H9 (cell line): ENCODE measurements around the gene IL1RAP. TPM values are rescaled to one million over a fixed set of nuclear protein-coding genes. Genes with fewer than 3 reads are reported as not detected.

Experiments used
- DNase-seq: peaks from one replicate; pipeline ENCODE4 v3.0.0-alpha.2; 2017
- H2AFZ ChIP-seq: one replicate; pipeline ENCODE4 v1.6.1; 2013; ENCODE audit warnings: mild to moderate bottlenecking, low read length, control low read depth, moderate library complexity
- H2AK5ac ChIP-seq: 2 replicates; pipeline ENCODE4 v1.6.1; 2013; ENCODE audit warnings: low read length, control low read depth, mixed read lengths; ENCODE audit not compliant: insufficient read length
- H2BK120ac ChIP-seq: one replicate; pipeline ENCODE4 v1.6.1; 2013; ENCODE audit warnings: low read depth, mild to moderate bottlenecking, low read length, control low read depth, inconsistent platforms; ENCODE audit not compliant: poor library complexity, severe bottlenecking
- H2BK12ac ChIP-seq: 2 replicates; pipeline ENCODE4 v1.6.1; 2013; ENCODE audit warnings: low read length, control low read depth, mixed read lengths, low read depth; ENCODE audit not compliant: insufficient read length
- H2BK15ac ChIP-seq: 2 replicates; pipeline ENCODE4 v1.6.1; 2013; ENCODE audit warnings: low read depth, low read length, control low read depth
- H2BK20ac ChIP-seq: one replicate; pipeline ENCODE4 v1.6.1; 2013; ENCODE audit warnings: low read depth, mild to moderate bottlenecking, low read length, control low read depth, inconsistent platforms; ENCODE audit not compliant: poor library complexity, severe bottlenecking
- H2BK5ac ChIP-seq: 2 replicates; pipeline ENCODE4 v1.6.1; 2013; ENCODE audit warnings: low read length, control low read depth, mixed read lengths; ENCODE audit not compliant: insufficient read length
- H3K14ac ChIP-seq: 2 replicates; pipeline ENCODE4 v1.6.1; 2013; ENCODE audit warnings: low read length, control low read depth; ENCODE audit not compliant: insufficient read depth
- H3K18ac ChIP-seq: 2 replicates; pipeline ENCODE4 v1.6.1; 2013; ENCODE audit warnings: low read depth, mild to moderate bottlenecking, mixed read lengths, low read length, control low read depth; ENCODE audit not compliant: insufficient read length
- H3K23ac ChIP-seq: 2 replicates; pipeline ENCODE4 v1.6.1; 2013; ENCODE audit warnings: low read length, control low read depth, mixed read lengths, low read depth; ENCODE audit not compliant: insufficient read length
- H3K23me2 ChIP-seq: 2 replicates; pipeline ENCODE4 v1.6.1; 2013; ENCODE audit warnings: low read depth, mild to moderate bottlenecking, mixed read lengths, low read length, control low read depth; ENCODE audit not compliant: insufficient read length, poor library complexity, severe bottlenecking
- H3K27ac ChIP-seq: 2 replicates; pipeline ENCODE4 v1.5.1; 2013; ENCODE audit warnings: low read length, control low read depth, mixed read lengths, low read depth; ENCODE audit not compliant: insufficient read length
- H3K27me3 ChIP-seq: 2 replicates; pipeline ENCODE4 v1.6.1; 2013; ENCODE audit warnings: low read length, control low read depth, inconsistent platforms; ENCODE audit not compliant: insufficient read depth
- H3K4ac ChIP-seq: 2 replicates; pipeline ENCODE4 v1.6.1; 2013; ENCODE audit warnings: low read depth, mild to moderate bottlenecking, control low read depth, inconsistent platforms, low read length, moderate library complexity
- H3K4me1 ChIP-seq: 2 replicates; pipeline ENCODE4 v1.6.1; 2013; ENCODE audit warnings: low read length, control low read depth, inconsistent platforms; ENCODE audit not compliant: insufficient read depth
- H3K4me2 ChIP-seq: 2 replicates; pipeline ENCODE4 v1.6.1; 2013; ENCODE audit warnings: low read length, control low read depth, mixed read lengths; ENCODE audit not compliant: insufficient read length, insufficient read depth
- H3K56ac ChIP-seq: 2 replicates; pipeline ENCODE4 v1.6.1; 2013; ENCODE audit warnings: low read depth, mild to moderate bottlenecking, mixed read lengths, low read length, control low read depth; ENCODE audit not compliant: insufficient read length
- H3K79me1 ChIP-seq: 2 replicates; pipeline ENCODE4 v1.6.1; 2013; ENCODE audit warnings: low read depth, mild to moderate bottlenecking, moderate library complexity, low read length, control low read depth, inconsistent platforms; ENCODE audit not compliant: insufficient read depth, poor library complexity, severe bottlenecking
- H3K79me2 ChIP-seq: 2 replicates; pipeline ENCODE4 v1.6.1; 2013; ENCODE audit warnings: low read length, control low read depth, inconsistent platforms; ENCODE audit not compliant: insufficient read depth
- H3K9ac ChIP-seq: 2 replicates; pipeline ENCODE4 v1.6.1; 2013; ENCODE audit warnings: low read length, control low read depth, mixed read lengths; ENCODE audit not compliant: insufficient read length; ENCODE audit errors: extremely low read depth
- H3K9me3 ChIP-seq: one replicate; pipeline ENCODE4 v1.6.1; 2013; ENCODE audit warnings: low read depth, low read length, inconsistent platforms; ENCODE audit not compliant: control insufficient read depth
- H3T11ph ChIP-seq: one replicate; pipeline ENCODE4 v1.6.1; 2013; ENCODE audit warnings: mild to moderate bottlenecking, low read length, control low read depth, inconsistent platforms
- H4K20me1 ChIP-seq: one replicate; pipeline ENCODE4 v1.6.1; 2013; ENCODE audit not compliant: control insufficient read depth, insufficient read length, insufficient read depth
- H4K5ac ChIP-seq: 2 replicates; pipeline ENCODE4 v1.6.1; 2013; ENCODE audit warnings: low read depth, mild to moderate bottlenecking, mixed read lengths, low read length, control low read depth; ENCODE audit not compliant: insufficient read length
- H4K8ac ChIP-seq: replicated peaks from 2 replicates; pipeline ENCODE4 v1.6.1; 2013; ENCODE audit warnings: low read length, control low read depth, mixed read lengths, low read depth; ENCODE audit not compliant: insufficient read length
- H4K91ac ChIP-seq: 2 replicates; pipeline ENCODE4 v1.6.1; 2013; ENCODE audit warnings: low read depth, mild to moderate bottlenecking, moderate library complexity, mixed read lengths, low read length, control low read depth; ENCODE audit not compliant: insufficient read length
- H3K27ac Mint-ChIP-seq, 3 experiments: 2 replicates in 2 of 3; 3 replicates in 1 of 3; pipeline ENCODE4 v1.8.0; 2020 to 2021; ENCODE audit warnings: mixed read lengths in 3 of 3, mild to moderate bottlenecking in 1 of 3, moderate library complexity in 1 of 3
- H3K27me3 Mint-ChIP-seq: 2 replicates; pipeline ENCODE4 v1.8.0; 2021; ENCODE audit warnings: low read depth, mild to moderate bottlenecking, moderate library complexity, mixed read lengths
- H3K36me3 Mint-ChIP-seq, 3 experiments: 2 replicates in 2 of 3; 3 replicates in 1 of 3; pipeline ENCODE4 v1.8.0; 2020 to 2021; ENCODE audit warnings: low read depth in 3 of 3, mixed read lengths in 3 of 3; ENCODE audit not compliant: insufficient read depth in 1 of 3
- H3K4me1 Mint-ChIP-seq, 2 experiments: 2 replicates each; pipeline ENCODE4 v1.8.0; 2020; ENCODE audit warnings: mixed read lengths in 2 of 2
- H3K4me3 Mint-ChIP-seq, 2 experiments: 2 replicates in 1 of 2; 3 replicates in 1 of 2; pipeline ENCODE4 v1.8.0; 2020 to 2021; ENCODE audit warnings: mild to moderate bottlenecking in 2 of 2, mixed read lengths in 2 of 2, moderate library complexity in 1 of 2
- H3K9me3 Mint-ChIP-seq, 2 experiments: 2 replicates in 1 of 2; 3 replicates in 1 of 2; pipeline ENCODE4 v1.8.0; 2020; ENCODE audit warnings: mild to moderate bottlenecking in 2 of 2, mixed read lengths in 2 of 2, moderate library complexity in 1 of 2
- WGBS: extraction: QIAGEN DNeasy Blood & Tissue Kit; methylation state at CpG from one replicate; pipeline ENCODE4 v1.1.7; 2013; ENCODE audit warnings: missing lambda C conversion rate, low lambda C conversion rate, mixed read lengths; ENCODE audit not compliant: insufficient read length; ENCODE audit errors: extremely low coverage; 5-methylcytosine and 5-hydroxymethylcytosine counted together
- total RNA-seq: library from RNA; stranded (reverse); gene quantifications from 2 replicates; pipeline ENCODE4 v1.2.1, GENCODE V29; 2021
- TF ChIP-seq, protein P1 (sequence below): fragments of 200-600 bp; sonication (generic); conservative IDR thresholded peaks from 3 replicates; pipeline ENCODE4 v1.8.0; 2021; ENCODE audit warnings: antibody characterized with exemption, mild to moderate bottlenecking

Gene IL1RAP
- total RNA-seq, 1 experiment from 2014 or later: 4.6 TPM

DNA sequence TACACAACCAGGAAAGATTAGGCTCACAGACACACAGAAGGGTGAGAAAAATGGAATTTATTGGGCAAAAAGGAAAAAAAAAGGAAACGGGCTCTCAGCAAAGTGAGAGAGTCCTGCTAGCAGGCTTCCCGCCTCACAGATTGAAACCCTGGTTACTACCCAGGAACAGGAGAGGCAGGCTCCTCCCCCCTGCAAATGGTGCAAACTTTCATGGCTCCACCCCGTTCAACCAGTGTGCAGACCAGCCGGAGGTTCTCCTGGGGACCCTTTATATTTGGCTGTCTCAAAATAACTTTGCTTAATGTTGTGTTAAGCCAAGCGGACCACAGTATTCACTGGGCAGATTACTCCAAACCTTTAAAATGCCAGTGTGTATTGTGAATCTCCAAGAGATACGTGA is 40.3 kb downstream of the IL1RAP start:
- peak overlapping the region; percentile 63; the same call in 1 of the 2 replicates for H3K14ac ChIP-seq
- WGBS: no CpG with 5 or more reads among the region's 6 CpGs
- no peak overlapping the region for H2BK15ac ChIP-seq
- DNase-seq: peak; percentile 79
- H3K9ac ChIP-seq: peak overlapping the region; percentile 64
- H3K79me1 ChIP-seq: no peaks in the 10 kb centered on the region
- H2AFZ ChIP-seq: peak overlapping the region; percentile 0
- H2BK5ac ChIP-seq: no peak overlapping the region
- H4K20me1 ChIP-seq: no peaks in the 10 kb centered on the region
- no peaks in the 10 kb centered on the region for H3K27me3 Mint-ChIP-seq
- H4K91ac ChIP-seq: no peak overlapping the region
- peak overlapping the region; percentile 97 for H3T11ph ChIP-seq
- no peaks in the 10 kb centered on the region for H3K9me3 ChIP-seq
- H3K27ac ChIP-seq: peak overlapping the region; percentile 78
- peaks cover 30 to 38% of the 10 kb centered on the region in 2 experiments for H3K4me1 Mint-ChIP-seq
- no peak overlapping the region for H3K56ac ChIP-seq
- no peak overlapping the region for H2BK20ac ChIP-seq
- H3K23ac ChIP-seq: no peak overlapping the region
- peak overlapping the region; percentile 98 to 100 (median 98) for H3K27ac Mint-ChIP-seq
- H3K4ac ChIP-seq: no peak overlapping the region; the same call in 1 of the 2 replicates
- no peaks in the 10 kb centered on the region for H3K23me2 ChIP-seq
- TF ChIP-seq, protein P1, sequence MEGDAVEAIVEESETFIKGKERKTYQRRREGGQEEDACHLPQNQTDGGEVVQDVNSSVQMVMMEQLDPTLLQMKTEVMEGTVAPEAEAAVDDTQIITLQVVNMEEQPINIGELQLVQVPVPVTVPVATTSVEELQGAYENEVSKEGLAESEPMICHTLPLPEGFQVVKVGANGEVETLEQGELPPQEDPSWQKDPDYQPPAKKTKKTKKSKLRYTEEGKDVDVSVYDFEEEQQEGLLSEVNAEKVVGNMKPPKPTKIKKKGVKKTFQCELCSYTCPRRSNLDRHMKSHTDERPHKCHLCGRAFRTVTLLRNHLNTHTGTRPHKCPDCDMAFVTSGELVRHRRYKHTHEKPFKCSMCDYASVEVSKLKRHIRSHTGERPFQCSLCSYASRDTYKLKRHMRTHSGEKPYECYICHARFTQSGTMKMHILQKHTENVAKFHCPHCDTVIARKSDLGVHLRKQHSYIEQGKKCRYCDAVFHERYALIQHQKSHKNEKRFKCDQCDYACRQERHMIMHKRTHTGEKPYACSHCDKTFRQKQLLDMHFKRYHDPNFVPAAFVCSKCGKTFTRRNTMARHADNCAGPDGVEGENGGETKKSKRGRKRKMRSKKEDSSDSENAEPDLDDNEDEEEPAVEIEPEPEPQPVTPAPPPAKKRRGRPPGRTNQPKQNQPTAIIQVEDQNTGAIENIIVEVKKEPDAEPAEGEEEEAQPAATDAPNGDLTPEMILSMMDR: no peak
- no peak overlapping the region for H2BK120ac ChIP-seq
- no peak overlapping the region for H2AK5ac ChIP-seq
- peaks cover 0 to 2% (median 1%) of the 10 kb centered on the region in 3 experiments; a peak in 3 of 7 replicates for H3K36me3 Mint-ChIP-seq
- H4K8ac ChIP-seq: no peak overlapping the region
- no peaks in the 10 kb centered on the region for H3K79me2 ChIP-seq
- H2BK12ac ChIP-seq: no peak overlapping the region
- H3K4me1 ChIP-seq: peaks cover 4% of the 10 kb centered on the region; the same call in 1 of the 2 replicates
- H3K4me3 Mint-ChIP-seq: peak overlapping the region; percentile 76 to 87
- no peaks in the 10 kb centered on the region for H3K9me3 Mint-ChIP-seq
- H4K5ac ChIP-seq: no peak overlapping the region
- H3K4me2 ChIP-seq: peak overlapping the region; percentile 35
- no peaks in the 10 kb centered on the region for H3K27me3 ChIP-seq
- H3K18ac ChIP-seq: peak overlapping the region; percentile 88
